Measurements from ENCODE around the gene TIMM21. TPM values are rescaled to one million over a fixed set of nuclear protein-coding genes. Genes with fewer than 3 reads are reported as not detected.

The TIMM21 gene, protein sequence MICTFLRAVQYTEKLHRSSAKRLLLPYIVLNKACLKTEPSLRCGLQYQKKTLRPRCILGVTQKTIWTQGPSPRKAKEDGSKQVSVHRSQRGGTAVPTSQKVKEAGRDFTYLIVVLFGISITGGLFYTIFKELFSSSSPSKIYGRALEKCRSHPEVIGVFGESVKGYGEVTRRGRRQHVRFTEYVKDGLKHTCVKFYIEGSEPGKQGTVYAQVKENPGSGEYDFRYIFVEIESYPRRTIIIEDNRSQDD
- 10 to 100 TPM; 23.6 to 24.2 TPM for total RNA-seq
- 10 to 100 TPM; 13.4 to 24.8 TPM for polyA plus RNA-seq

DNA sequence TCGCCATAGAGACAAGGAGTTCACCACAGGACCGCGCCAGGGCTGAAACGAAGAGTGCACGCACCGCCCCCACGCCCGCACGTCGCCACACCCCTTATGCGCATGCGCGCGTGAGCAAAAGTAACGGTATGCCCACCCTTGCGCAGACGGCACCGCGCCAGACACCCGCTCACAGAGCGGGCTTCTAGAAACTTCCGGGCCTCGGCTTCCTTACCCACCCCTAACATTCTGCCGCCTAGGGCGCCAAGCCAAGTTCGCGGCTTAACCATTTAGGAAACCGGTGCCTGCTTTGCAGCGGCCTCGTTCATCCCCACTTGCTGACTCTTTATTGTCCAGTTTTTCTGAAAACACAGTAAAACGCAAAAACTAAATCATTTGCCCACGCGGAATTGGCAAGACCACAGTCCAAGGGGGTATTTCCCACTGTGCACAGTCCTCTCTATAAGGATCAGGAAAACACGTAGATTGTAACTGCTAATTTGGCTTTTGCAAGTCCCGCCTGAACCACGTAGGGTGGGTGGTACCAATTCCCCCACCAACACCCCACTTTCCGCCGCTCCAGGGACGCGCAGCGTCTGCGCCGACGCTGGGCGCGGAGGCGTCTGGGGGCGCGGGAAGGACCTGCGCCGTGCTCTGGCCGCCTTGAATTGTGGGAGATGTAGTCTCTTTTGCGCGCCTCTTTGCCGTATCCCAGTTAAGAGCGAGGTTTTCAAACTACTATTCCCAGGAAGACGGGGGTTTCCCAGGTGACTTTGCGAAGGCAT is at the start of gene TIMM21, which contains the start of gene FBXO15:
TIMM21 (plus strand) TSS at position 745 of the 764 bp plus-strand sequence. CDS start 286 bp downstream, outside the sequence.
FBXO15 (minus strand) TSS at position 56 of the 764 bp plus-strand sequence; CDS start at position 7, 49 bp downstream.
- Histone ChIP-seq H3K36me3 (ENCODE audit: insufficient read depth, low read length) (no peaks in the 10 kb centered on the region), H3K27ac (ENCODE audit: low read depth, low read length) (peak within 1 kb of the TSS; percentile 92), H3K27me3 (ENCODE audit: insufficient read depth, low read length) (no peaks in the 10 kb centered on the region), H3K9me3 (ENCODE audit: control insufficient read depth in 1 of 2, low read length in 2 of 2) (no peaks in the 10 kb centered on the region), H3K4me1 (ENCODE audit: insufficient read depth, low read length) (peaks cover 29% of the 10 kb centered on the region), H3K4me3 (ENCODE audit: low read length in 2 of 2) (peak within 1 kb of the TSS; percentile 97 to 99)
- ChIA-PET CTCF (ENCODE audit: partially characterized antibody) (no interaction called here), POLR2A (ENCODE audit: partially characterized antibody) (interaction anchor here (1.0 kb wide), 2 partner anchors 230 to 449 kb away, joined by 4 read pairs; partner anchors contain the start of gene ZNF407)
- DNase-seq: peak; percentile 94 to 97 (median 96)
- Mint-ChIP-seq H3K27ac (peak within 1 kb of the TSS; percentile 98 to 99 (median 99)), H3K27me3 (no peaks in the 10 kb centered on the region), H3K4me1 (peaks cover 27 to 55% (median 40%) of the 10 kb centered on the region in 4 donors), H3K4me3 (peak within 1 kb of the TSS; percentile 94 to 98 (median 95)), H3K36me3 (peaks cover 4 to 28% of the 10 kb centered on the region in 2 donors), H3K9me3 (peaks cover 0 to 2% (median 0%) of the 10 kb centered on the region in 8 donors)
- intact Hi-C loops (cut with micrococcal nuclease): loop anchor here (1.0 to 10.0 kb wide), 9 partner anchors 48 to 1097 kb away; partner anchors contain the start of genes CNDP2, TSHZ1 and ZNF407

GRCh38 chr18:74108460-74108859 is 39.9 kb upstream of the TIMM21 start:
- Histone ChIP-seq H3K9me3 (ENCODE audit: control insufficient read depth in 1 of 2, low read length in 2 of 2) (no peaks in the 10 kb centered on the region), H3K27me3 (ENCODE audit: insufficient read depth, low read length) (no peaks in the 10 kb centered on the region), H3K4me3 (ENCODE audit: low read length in 2 of 2) (no peak overlapping the region), H3K36me3 (ENCODE audit: insufficient read depth, low read length) (no peaks in the 10 kb centered on the region), H3K4me1 (ENCODE audit: insufficient read depth, low read length) (no peaks in the 10 kb centered on the region), H3K27ac (ENCODE audit: low read depth, low read length) (no peak overlapping the region)
- Mint-ChIP-seq H3K36me3 (peaks cover 7 to 10% of the 10 kb centered on the region in 2 donors), H3K27me3 (peaks cover 0 to 4% of the 10 kb centered on the region in 2 donors), H3K9me3 (peaks cover 2 to 29% (median 22%) of the 10 kb centered on the region in 8 donors), H3K27ac (peak overlapping the region in 1 of 7 donors; percentile 1), H3K4me1 (peaks cover 0 to 11% (median 4%) of the 10 kb centered on the region in 4 donors), H3K4me3 (peak overlapping the region in 1 of 8 donors; percentile 49)
- CTCF ChIA-PET (ENCODE audit: partially characterized antibody): no interaction called here
- peak in 2 of 5 donors; percentile 2 to 22 for DNase-seq
- intact Hi-C loops (cut with micrococcal nuclease): no loop called here
- POLR2A ChIA-PET (ENCODE audit: partially characterized antibody): no interaction called here

DNA sequence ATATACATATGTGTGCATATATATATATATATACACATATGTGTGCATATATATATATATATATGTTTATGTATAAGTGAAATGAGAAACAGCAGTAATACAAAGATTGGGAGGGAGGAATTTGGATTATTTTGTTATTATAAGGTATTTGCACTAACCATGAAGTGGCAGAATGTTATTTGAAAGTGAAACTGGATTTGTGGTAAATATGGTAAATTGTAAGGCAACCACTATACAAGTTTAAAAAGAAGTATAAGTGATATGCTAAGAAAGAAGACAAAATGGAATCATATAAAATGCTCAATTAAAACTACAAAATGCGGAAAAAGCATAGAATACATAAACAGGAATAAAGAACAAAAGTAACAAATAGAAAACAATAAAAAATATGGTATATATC is 38.2 kb upstream of the TIMM21 start:
- DNase-seq: no peak
- ChIA-PET POLR2A (ENCODE audit: partially characterized antibody) (no interaction called here), CTCF (ENCODE audit: partially characterized antibody) (no interaction called here)
- H3K27me3 ChIP-seq (ENCODE audit: insufficient read depth, low read length): no peaks in the 10 kb centered on the region
- no peaks in the 10 kb centered on the region for H3K9me3 ChIP-seq (ENCODE audit: control insufficient read depth in 1 of 2, low read length in 2 of 2)
- no peaks in the 10 kb centered on the region for H3K4me1 ChIP-seq (ENCODE audit: insufficient read depth, low read length)
- H3K4me3 ChIP-seq (ENCODE audit: low read length in 2 of 2): no peak overlapping the region
- intact Hi-C loops (cut with micrococcal nuclease): no loop called here
- Mint-ChIP-seq H3K27me3 (peaks cover 0 to 1% of the 10 kb centered on the region in 2 donors), H3K36me3 (peaks cover 7 to 10% of the 10 kb centered on the region in 2 donors), H3K4me3 (no peak overlapping the region), H3K9me3 (peaks cover 2 to 25% (median 18%) of the 10 kb centered on the region in 8 donors), H3K27ac (no peak overlapping the region), H3K4me1 (peaks cover 0 to 11% (median 4%) of the 10 kb centered on the region in 4 donors)
- H3K27ac ChIP-seq (ENCODE audit: low read depth, low read length): no peak overlapping the region
- H3K36me3 ChIP-seq (ENCODE audit: insufficient read depth, low read length): no peaks in the 10 kb centered on the region

DNA sequence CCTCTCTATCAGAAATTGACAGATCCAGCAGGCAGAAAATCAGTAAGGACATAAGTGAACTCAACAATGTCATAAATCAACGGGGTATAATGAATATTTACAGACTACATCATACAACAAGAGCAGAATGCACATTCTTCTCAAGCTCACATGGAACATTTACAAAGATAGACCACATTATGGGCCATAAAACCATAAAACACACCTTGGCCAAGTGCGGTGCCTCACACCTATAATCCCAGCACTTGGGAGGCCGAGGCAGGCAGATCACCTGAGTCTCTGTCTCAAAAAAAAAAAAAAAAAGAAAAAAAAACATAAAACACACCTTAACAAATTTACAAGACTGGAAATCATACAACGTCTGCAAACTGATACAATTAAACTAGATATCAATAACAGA is 37.3 kb upstream of the TIMM21 start:
- Mint-ChIP-seq H3K9me3 (peaks cover 2 to 25% (median 18%) of the 10 kb centered on the region in 8 donors), H3K27me3 (peaks cover 0 to 1% of the 10 kb centered on the region in 2 donors), H3K4me3 (no peak overlapping the region), H3K36me3 (peaks cover 7 to 10% of the 10 kb centered on the region in 2 donors), H3K27ac (no peak overlapping the region), H3K4me1 (peaks cover 0 to 11% (median 4%) of the 10 kb centered on the region in 4 donors)
- DNase-seq: no peak
- Histone ChIP-seq H3K36me3 (ENCODE audit: insufficient read depth, low read length) (no peaks in the 10 kb centered on the region), H3K4me1 (ENCODE audit: insufficient read depth, low read length) (no peaks in the 10 kb centered on the region), H3K9me3 (ENCODE audit: control insufficient read depth in 1 of 2, low read length in 2 of 2) (no peaks in the 10 kb centered on the region), H3K27me3 (ENCODE audit: insufficient read depth, low read length) (no peaks in the 10 kb centered on the region), H3K27ac (ENCODE audit: low read depth, low read length) (no peak overlapping the region), H3K4me3 (ENCODE audit: low read length in 2 of 2) (no peak overlapping the region)
- POLR2A ChIA-PET (ENCODE audit: partially characterized antibody): no interaction called here
- intact Hi-C loops (cut with micrococcal nuclease): no loop called here
- CTCF ChIA-PET (ENCODE audit: partially characterized antibody): no interaction called here

GRCh38 chr18:74113711-74114110 is 34.6 kb upstream of the TIMM21 start:
- Histone ChIP-seq H3K9me3 (ENCODE audit: control insufficient read depth in 1 of 2, low read length in 2 of 2) (no peaks in the 10 kb centered on the region), H3K4me3 (ENCODE audit: low read length in 2 of 2) (no peak overlapping the region), H3K36me3 (ENCODE audit: insufficient read depth, low read length) (no peaks in the 10 kb centered on the region), H3K4me1 (ENCODE audit: insufficient read depth, low read length) (no peaks in the 10 kb centered on the region), H3K27me3 (ENCODE audit: insufficient read depth, low read length) (no peaks in the 10 kb centered on the region), H3K27ac (ENCODE audit: low read depth, low read length) (no peak overlapping the region)
- POLR2A ChIA-PET (ENCODE audit: partially characterized antibody): no interaction called here
- Mint-ChIP-seq H3K36me3 (peaks cover 4 to 5% of the 10 kb centered on the region in 2 donors), H3K4me1 (peaks cover 0 to 1% (median under 1%) of the 10 kb centered on the region in 4 donors), H3K27me3 (peaks cover 0 to 1% of the 10 kb centered on the region in 2 donors), H3K9me3 (peaks cover 0 to 17% (median 10%) of the 10 kb centered on the region in 8 donors), H3K27ac (peak overlapping the region in 1 of 7 donors; percentile 22), H3K4me3 (no peak overlapping the region)
- intact Hi-C loops (cut with micrococcal nuclease): no loop called here
- CTCF ChIA-PET (ENCODE audit: partially characterized antibody): interaction anchor here (1.5 kb wide), 1 partner anchor 31 kb away, joined by 4 read pairs; no protein-coding TSS in a partner anchor
- no peak for DNase-seq

DNA sequence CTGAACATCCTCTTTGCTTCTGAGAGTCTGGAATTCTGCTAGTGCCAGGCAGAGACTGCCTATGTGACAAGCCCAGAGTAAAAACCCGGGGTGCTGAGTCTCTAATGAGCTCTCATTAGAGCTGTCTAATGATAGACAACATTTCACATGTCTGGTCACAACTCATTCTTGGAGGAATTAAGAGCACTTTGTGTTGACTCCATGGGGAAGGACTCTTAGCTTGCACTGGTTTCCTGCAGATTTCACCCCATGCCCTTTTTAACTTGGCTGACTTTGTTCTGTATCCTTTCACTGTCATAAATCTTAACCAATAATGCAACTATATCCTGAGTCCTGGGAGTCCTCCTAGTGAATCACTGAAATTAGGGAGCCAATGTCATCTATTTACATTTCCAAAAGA is 34.2 kb upstream of the TIMM21 start:
- Histone ChIP-seq H3K27me3 (ENCODE audit: insufficient read depth, low read length) (no peaks in the 10 kb centered on the region), H3K36me3 (ENCODE audit: insufficient read depth, low read length) (no peaks in the 10 kb centered on the region), H3K9me3 (ENCODE audit: control insufficient read depth in 1 of 2, low read length in 2 of 2) (no peaks in the 10 kb centered on the region), H3K4me1 (ENCODE audit: insufficient read depth, low read length) (no peaks in the 10 kb centered on the region), H3K4me3 (ENCODE audit: low read length in 2 of 2) (no peak overlapping the region), H3K27ac (ENCODE audit: low read depth, low read length) (no peak overlapping the region)
- intact Hi-C loops (cut with micrococcal nuclease): no loop called here
- H3K9me3 Mint-ChIP-seq: peaks cover 0 to 13% (median 8%) of the 10 kb centered on the region in 8 donors
- ChIA-PET CTCF (ENCODE audit: partially characterized antibody) (interaction anchor here (1.1 to 1.5 kb wide), 2 partner anchors 12 to 31 kb away, joined by 3 to 4 read pairs; no protein-coding TSS in a partner anchor), POLR2A (ENCODE audit: partially characterized antibody) (no interaction called here)
- H3K36me3 Mint-ChIP-seq: peaks cover under 1 to 2% of the 10 kb centered on the region in 2 donors
- H3K4me3 Mint-ChIP-seq: no peak overlapping the region
- H3K27me3 Mint-ChIP-seq: peaks cover 0 to 1% of the 10 kb centered on the region in 2 donors
- DNase-seq: no peak
- H3K4me1 Mint-ChIP-seq: peaks cover 0 to 1% (median 0%) of the 10 kb centered on the region in 4 donors
- no peak overlapping the region for H3K27ac Mint-ChIP-seq

- POLR2A ChIA-PET (ENCODE audit: partially characterized antibody): no interaction called here
- CTCF ChIA-PET (ENCODE audit: partially characterized antibody): interaction anchor here (1.1 kb wide), 1 partner anchor 11 kb away, joined by 3 read pairs; no protein-coding TSS in a partner anchor
- intact Hi-C loops (cut with micrococcal nuclease): loop anchor here (5.0 kb wide), 1 partner anchor 33 kb away; no protein-coding TSS in a partner anchor
- peaks cover 0 to 9% (median 5%) of the 10 kb centered on the region in 8 donors for H3K9me3 Mint-ChIP-seq
- no peak overlapping the region for H3K27ac ChIP-seq (ENCODE audit: low read depth, low read length)
- H3K27me3 ChIP-seq (ENCODE audit: insufficient read depth, low read length): no peaks in the 10 kb centered on the region
- H3K36me3 ChIP-seq (ENCODE audit: insufficient read depth, low read length): no peaks in the 10 kb centered on the region
- no peak overlapping the region for H3K4me3 Mint-ChIP-seq
- H3K27ac Mint-ChIP-seq: no peak overlapping the region
- no peaks in the 10 kb centered on the region for H3K4me1 ChIP-seq (ENCODE audit: insufficient read depth, low read length)
- DNase-seq: no peak
- H3K36me3 Mint-ChIP-seq: peaks cover 0 to 2% of the 10 kb centered on the region in 2 donors
- H3K9me3 ChIP-seq (ENCODE audit: control insufficient read depth in 1 of 2, low read length in 2 of 2): no peaks in the 10 kb centered on the region
- no peak overlapping the region for H3K4me3 ChIP-seq (ENCODE audit: low read length in 2 of 2)
- H3K27me3 Mint-ChIP-seq: peaks cover 2 to 4% of the 10 kb centered on the region in 2 donors
- H3K4me1 Mint-ChIP-seq: no peaks in the 10 kb centered on the region
Measured at GRCh38 chr18:74115046-74115445, 33.3 kb upstream of the TIMM21 start.
